ENCODE results near the gene FIGNL2.

Gene FIGNL2

DNA sequence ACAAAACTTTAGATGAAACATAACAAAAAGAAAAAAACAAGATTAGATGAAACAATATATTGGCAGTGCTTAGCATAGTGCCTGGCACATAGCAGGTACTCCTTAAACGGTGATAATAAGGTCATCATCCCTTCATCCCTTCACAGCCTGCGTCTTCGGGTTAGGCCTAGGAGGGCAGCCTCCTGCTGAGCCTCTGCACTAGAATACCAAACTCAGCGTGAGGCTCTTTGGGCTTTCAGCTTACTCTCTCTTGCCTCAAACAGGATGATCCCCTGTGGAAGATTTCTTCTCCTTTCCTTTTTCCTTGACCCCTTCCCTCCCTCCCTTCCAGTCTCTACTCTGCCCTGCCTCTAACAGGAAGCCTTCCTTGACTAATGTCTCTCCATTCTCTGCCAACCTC is 14.4 kb upstream of the FIGNL2 start:
- in situ Hi-C loops (cut with MboI; ENCODE audit: low sequenced_read_pairs), result no loop called here

- in situ Hi-C loops (cut with MboI; ENCODE audit: low sequenced_read_pairs), result no loop called here
Measured at GRCh38 chr12:51860986-51861385, 12.5 kb upstream of the FIGNL2 start.

- in situ Hi-C loops (cut with MboI; ENCODE audit: low sequenced_read_pairs), result no loop called here
Measured at GRCh38 chr12:51855586-51856428, 7.3 kb upstream of the FIGNL2 start.

- in situ Hi-C loops (cut with MboI; ENCODE audit: low sequenced_read_pairs), result no loop called here
Measured at GRCh38 chr12:51852404-51853137, 4.1 kb upstream of the FIGNL2 start.

DNA sequence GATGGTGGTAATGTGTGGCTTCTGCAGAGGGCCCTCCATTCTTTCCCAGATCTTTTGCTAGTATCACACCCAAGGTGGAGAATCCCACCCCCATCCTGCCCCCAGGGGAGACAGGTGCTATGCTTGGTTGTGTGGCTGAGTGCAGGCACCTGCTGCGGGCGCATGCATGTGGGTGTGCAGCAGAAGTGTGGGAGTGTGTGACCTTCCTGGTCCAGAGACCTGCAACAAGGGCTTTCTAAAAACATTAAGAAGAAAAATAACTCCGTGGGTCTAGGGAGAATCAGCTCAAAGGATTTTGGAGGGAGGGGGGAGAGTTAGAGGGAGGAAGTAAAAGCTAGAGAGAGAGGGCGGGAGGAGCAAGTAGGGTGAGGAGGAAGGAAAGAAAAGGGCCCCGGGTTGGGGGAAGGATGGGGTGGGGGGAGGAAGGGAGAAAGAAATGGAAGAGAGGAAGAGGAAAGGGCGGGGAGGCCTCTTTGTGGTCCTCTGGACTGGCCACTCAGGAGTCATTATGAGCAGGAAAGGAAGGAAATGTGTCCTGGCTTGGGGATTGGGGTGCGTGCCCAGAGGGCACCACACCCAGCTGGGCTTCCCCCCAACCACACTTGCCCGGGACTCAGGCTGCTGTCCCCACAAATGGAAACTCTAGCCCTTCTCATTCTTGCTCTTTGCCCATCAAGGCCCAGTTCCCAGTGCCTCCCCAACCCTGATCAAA is 3.1 kb upstream of the FIGNL2 start:
- in situ Hi-C loops (cut with MboI; ENCODE audit: low sequenced_read_pairs), result no loop called here

DNA sequence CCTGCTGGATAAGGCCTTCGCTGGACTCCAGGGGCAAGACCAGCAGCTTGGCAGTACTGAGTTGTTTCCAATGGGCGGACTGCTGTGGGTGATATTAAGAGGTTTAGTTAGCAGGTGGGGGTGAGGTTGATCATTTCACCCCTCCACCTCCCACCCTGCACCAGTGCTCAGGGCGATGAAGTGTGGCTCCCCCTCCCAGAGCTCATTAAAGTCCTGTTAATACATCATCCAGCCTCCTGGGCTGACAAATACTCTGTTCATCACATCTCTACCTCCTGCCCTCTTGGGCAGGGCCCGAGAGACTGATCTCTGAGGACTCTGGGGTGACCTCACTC is 2.4 kb upstream of the FIGNL2 start:
- in situ Hi-C loops (cut with MboI; ENCODE audit: low sequenced_read_pairs), result no loop called here

GRCh38 chr12:51850081-51850964 is 1.8 kb upstream of the FIGNL2 start:
- in situ Hi-C loops (cut with MboI; ENCODE audit: low sequenced_read_pairs), result no loop called here

- in situ Hi-C loops (cut with MboI; ENCODE audit: low sequenced_read_pairs), result loop anchor here (25.0 kb wide), 1 partner anchor 412 kb away; no protein-coding TSS in a partner anchor
Measured at GRCh38 chr12:51848841-51849735, 570 bp upstream of the FIGNL2 start.

- in situ Hi-C loops (cut with MboI; ENCODE audit: low sequenced_read_pairs), result loop anchor here (25.0 kb wide), 1 partner anchor 410 kb away; no protein-coding TSS in a partner anchor
Measured at GRCh38 chr12:51847643-51848325, 734 bp downstream of the FIGNL2 start.

- in situ Hi-C loops (cut with MboI; ENCODE audit: low sequenced_read_pairs), result loop anchor here (25.0 kb wide), 1 partner anchor 410 kb away; no protein-coding TSS in a partner anchor
Measured at GRCh38 chr12:51846911-51847642, 1.4 kb downstream of the FIGNL2 start.

GRCh38 chr12:51846271-51846691 is 2.2 kb downstream of the FIGNL2 start:
- in situ Hi-C loops (cut with MboI; ENCODE audit: low sequenced_read_pairs), result loop anchor here (25.0 kb wide), 1 partner anchor 409 kb away; no protein-coding TSS in a partner anchor

DNA sequence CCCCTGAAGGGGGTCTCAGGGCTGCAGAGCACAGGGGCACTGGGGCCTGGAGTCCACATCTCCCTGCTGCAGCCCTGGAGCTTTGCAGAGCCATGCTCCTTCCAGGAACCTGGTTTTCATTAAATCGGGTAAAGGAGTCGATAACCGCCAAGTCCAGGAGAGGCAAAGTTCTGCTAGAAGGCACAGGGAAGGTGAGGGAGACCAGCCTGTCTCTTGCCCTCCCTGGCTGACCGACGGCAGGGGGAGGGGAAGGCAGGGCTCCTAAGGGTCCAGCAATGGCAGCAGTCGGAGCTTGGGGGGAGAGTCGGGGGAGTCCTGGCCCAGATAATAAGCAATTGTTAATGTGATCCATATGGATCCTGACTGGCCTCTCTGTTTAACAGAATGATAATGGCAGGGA is 3.0 kb downstream of the FIGNL2 start:
- in situ Hi-C loops (cut with MboI; ENCODE audit: low sequenced_read_pairs), result loop anchor here (25.0 kb wide), 1 partner anchor 408 kb away; no protein-coding TSS in a partner anchor

GRCh38 chr12:51844854-51845253 is 3.7 kb downstream of the FIGNL2 start:
- in situ Hi-C loops (cut with MboI; ENCODE audit: low sequenced_read_pairs), result loop anchor here (25.0 kb wide), 1 partner anchor 408 kb away; no protein-coding TSS in a partner anchor

DNA sequence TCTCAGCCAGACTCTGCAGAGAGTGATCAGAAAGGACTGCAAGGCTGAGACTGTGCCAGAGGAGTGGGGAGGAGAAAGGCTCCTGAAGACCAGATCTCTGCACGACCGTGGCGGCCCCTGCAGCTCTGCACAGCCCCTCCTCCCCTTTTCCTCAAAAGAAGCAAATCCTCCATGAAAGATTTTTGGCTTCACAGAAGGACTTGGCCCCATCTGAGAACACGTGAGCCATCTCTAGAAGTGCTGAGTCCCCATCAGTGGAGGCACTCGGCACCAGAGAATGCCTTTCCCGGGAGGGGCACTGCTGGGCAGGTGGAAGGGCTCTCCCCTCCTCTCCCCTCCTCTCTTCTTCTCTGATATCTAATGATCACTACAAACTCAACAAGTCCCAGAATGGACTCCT is 6.8 kb downstream of the FIGNL2 start:
- in situ Hi-C loops (cut with MboI; ENCODE audit: low sequenced_read_pairs), result loop anchor here (25.0 kb wide), 1 partner anchor 404 kb away; no protein-coding TSS in a partner anchor

DNA sequence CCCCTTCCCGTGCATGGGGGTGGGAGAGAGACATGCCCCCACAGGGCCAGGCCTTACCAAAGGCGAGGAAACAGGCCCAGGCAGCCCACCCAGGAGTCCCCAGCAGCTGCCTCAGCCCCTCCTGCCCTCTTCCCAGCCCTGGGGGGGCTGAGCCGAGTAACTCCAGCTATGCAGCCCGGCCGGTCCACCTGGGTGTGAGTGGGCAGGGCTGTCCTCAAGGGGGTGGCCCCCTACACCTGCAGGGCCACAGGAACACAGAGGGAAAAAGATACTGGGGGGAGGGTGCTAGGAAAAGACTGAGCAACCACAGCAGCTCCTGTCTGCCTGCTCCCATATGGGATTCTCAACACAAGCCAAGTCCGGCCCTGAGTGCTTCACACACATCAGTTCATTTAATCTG is 7.6 kb downstream of the FIGNL2 start:
- in situ Hi-C loops (cut with MboI; ENCODE audit: low sequenced_read_pairs), result loop anchor here (25.0 kb wide), 1 partner anchor 404 kb away; no protein-coding TSS in a partner anchor

DNA sequence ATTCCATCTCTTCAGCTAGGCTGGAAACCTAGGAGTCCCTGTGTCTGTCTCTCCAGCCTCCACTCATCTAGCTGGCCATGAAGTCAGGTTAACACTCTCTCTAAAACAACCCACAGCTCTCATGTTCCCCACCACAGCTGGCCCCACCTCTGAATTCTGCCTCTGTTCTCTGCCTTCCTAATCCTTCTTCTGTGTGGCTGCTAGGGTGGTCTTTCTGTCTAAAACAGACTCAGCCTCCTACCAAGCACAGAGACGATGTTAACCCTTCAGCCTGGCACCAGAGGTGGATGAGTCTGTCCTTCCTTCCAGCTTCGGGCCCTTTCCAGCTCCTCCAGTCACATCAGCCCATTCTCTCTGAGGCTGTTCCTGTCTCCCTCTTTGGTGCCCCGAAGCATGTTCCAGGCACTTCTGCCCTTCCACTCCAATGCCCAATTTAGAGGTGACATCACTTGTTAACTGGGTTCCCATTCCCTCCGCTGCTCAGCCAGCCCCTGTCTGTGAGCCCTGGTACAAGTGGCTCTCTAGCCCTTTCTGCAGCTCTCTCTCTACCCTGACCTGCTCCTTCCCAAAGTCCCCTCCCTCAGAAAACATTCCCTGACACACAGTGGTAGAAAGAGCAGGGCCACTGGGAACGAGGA is 9.1 kb downstream of the FIGNL2 start:
- in situ Hi-C loops (cut with MboI; ENCODE audit: low sequenced_read_pairs), result loop anchor here (25.0 kb wide), 1 partner anchor 402 kb away; no protein-coding TSS in a partner anchor

DNA sequence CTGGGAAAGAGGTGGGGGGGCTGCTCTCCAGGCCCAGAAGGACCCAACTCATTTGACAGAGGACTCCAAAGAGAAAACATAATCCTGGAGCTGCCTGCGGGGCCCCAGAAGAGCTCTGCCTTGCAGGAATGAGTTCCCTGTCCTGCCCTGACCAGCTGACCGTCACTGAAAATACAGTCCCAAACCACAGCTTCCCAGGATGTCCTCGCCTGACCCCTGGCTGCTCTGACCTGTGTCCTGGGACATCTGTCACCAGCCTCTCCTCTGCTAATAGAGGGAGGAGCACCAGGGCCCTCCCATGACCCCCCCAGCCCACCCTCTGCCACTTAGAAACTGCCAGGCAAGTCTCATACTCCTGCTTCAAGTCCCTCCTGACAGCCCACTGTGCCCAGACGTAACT is 9.8 kb downstream of the FIGNL2 start:
- in situ Hi-C loops (cut with MboI; ENCODE audit: low sequenced_read_pairs), result loop anchor here (25.0 kb wide), 1 partner anchor 401 kb away; no protein-coding TSS in a partner anchor
